Breast epithelium (tissue), 4 donors: ENCODE results near the gene SWSAP1. TPM values are rescaled to one million over a fixed set of nuclear protein-coding genes. Genes with fewer than 3 reads are reported as not detected.
"Not testable (repeated sequence)": the region's sequence is repeated elsewhere in the genome, so short reads cannot be mapped to it uniquely, and the experiment has no call there.

Source experiments
- DNase-seq, 2 donors: peaks; one replicate each; pipeline ENCODE4 v3.0.0-alpha.2; 2019; ENCODE audit warnings: low spot score in 2 of 2
- H3K27ac ChIP-seq, 2 donors: fragments of 200-600 bp; sonication (generic) in 1 of 2; one replicate each; pipeline ENCODE4 v1.5.1; 2016 to 2019; ENCODE audit warnings: mild to moderate bottlenecking in 1 of 2
- H3K27me3 ChIP-seq, 2 donors: fragments of 200-600 bp; sonication (generic) in 1 of 2; one replicate each; pipeline versions ENCODE4 v1.5.1 to v1.6.0; 2017 to 2019; ENCODE audit warnings: control low read depth in 1 of 2, mild to moderate bottlenecking in 1 of 2
- H3K36me3 ChIP-seq: fragments of 200-600 bp; one replicate; pipeline ENCODE4 v1.5.1; 2019
- H3K4me1 ChIP-seq, 2 donors: fragments of 200-600 bp; sonication (generic); one replicate each; pipeline ENCODE4 v1.5.1; 2016 to 2019; ENCODE audit warnings: control low read depth in 1 of 2
- H3K4me3 ChIP-seq, 3 donors: fragments of 200-600 bp; sonication (generic); 1 replicate in 2 of 3; 2 replicates in 1 of 3; pipeline ENCODE4 v1.5.1; 2016 to 2019; ENCODE audit warnings: mild to moderate bottlenecking in 3 of 3, moderate library complexity in 2 of 3
- H3K9me3 ChIP-seq, 2 donors: fragments of 200-600 bp; sonication (generic) in 1 of 2; one replicate each; pipeline ENCODE4 v1.5.1; 2016 to 2019; ENCODE audit warnings: control low read depth in 1 of 2
- CTCF ChIP-seq, 3 donors: fragments of 450-650 bp; IDR thresholded peaks; one replicate each; pipeline ENCODE4 v1.5.1; 2016 to 2017; ENCODE audit warnings: antibody characterized with exemption in 3 of 3, mild to moderate bottlenecking in 3 of 3, moderate library complexity in 3 of 3
- POLR2A ChIP-seq: fragments of 450-650 bp; IDR thresholded peaks from one replicate; pipeline ENCODE4 v1.6.1; 2016; ENCODE audit warnings: antibody characterized with exemption, mild to moderate bottlenecking, moderate library complexity
- POLR2AphosphoS5 ChIP-seq, 3 donors: sonication (generic); formaldehyde crosslinking; IDR thresholded peaks; one replicate each; pipeline ENCODE4 v1.6.1; 2017; ENCODE audit warnings: antibody characterized with exemption in 3 of 3
- intact Hi-C: fragments of 100-400 bp; cut with DNase I; formaldehyde crosslinking; loops from one replicate; pipeline ENCODE4 v1.15.1; 2023; ENCODE audit warnings: low total_unique reads
- total RNA-seq, 3 donors: library from RNA; depleted of rRNA; stranded (reverse); fragments of >200 nt; gene quantifications; one replicate each; pipeline ENCODE4 v1.1.0, GENCODE V29; 2016

Gene SWSAP1
- total RNA-seq, 3 donors from 2014 or later: 1.1 to 2.6 (median 2.2) TPM

GRCh38 chr19:11377756-11378155 lies 3.3 kb downstream of the SWSAP1 start:
- no peak for DNase-seq
- H3K36me3 ChIP-seq: no peaks in the 10 kb centered on the region
- intact Hi-C loops: no loop called here
- peak overlapping the region in 1 of 2 donors; percentile 64 for H3K27ac ChIP-seq
- TF ChIP-seq POLR2A (no peak), CTCF (IDR thresholded peaks at IDR 0.05) (no peak), POLR2AphosphoS5 (IDR thresholded peaks at IDR 0.05) (no peak)
- peaks cover 6 to 9% of the 10 kb centered on the region in 2 donors for H3K4me1 ChIP-seq
- H3K4me3 ChIP-seq: no peak overlapping the region
- peaks cover 3 to 5% of the 10 kb centered on the region in 2 donors for H3K27me3 ChIP-seq
- no peaks in the 10 kb centered on the region for H3K9me3 ChIP-seq

DNA sequence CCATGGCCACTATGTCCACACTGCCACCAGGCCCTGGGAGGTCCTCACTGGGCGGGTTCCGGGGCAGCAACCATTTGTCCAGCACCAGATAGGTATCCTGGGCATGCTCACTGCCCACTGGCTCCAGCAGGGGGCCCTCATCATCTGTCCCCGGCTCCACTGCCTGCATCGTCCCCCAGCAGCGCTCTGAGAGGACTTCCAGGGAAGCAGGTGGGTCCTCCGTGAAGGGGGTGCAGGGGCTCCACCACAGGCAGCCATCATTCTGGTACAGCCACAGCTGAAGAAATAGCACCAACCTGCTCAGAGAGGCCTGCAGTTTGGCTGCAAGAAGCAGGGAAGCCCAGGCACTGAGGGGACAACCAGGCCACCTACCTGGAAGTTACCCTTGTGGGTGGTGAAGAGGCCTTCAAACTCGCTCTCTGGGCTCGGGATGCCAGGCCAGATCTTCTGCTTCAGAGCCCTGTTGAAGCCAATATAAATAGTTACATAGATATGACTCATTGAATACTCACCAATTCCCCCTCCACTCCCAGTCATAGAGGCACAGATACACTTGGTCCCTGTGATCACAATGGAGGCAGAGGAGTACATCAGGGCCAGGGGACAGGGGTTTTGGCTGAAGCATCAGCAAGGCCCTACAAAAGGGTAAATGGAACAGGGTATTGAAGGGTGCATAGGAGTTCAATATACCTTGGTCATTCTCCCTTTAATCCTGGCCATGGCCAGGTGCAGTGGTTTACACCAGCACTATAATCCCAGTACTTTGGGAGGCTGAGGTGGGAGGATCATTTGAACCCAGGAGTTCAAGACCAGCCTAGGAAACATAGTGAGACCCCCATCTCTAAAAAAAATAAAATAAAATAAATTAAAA lies 4.1 kb downstream of the SWSAP1 start:
- Histone ChIP-seq H3K4me1 (peaks cover 6 to 17% of the 10 kb centered on the region in 2 donors), H3K27ac (peak overlapping the region; percentile 26 to 64), H3K4me3 (no peak overlapping the region), H3K27me3 (peaks cover 3 to 13% of the 10 kb centered on the region in 2 donors), H3K9me3 (no peaks in the 10 kb centered on the region), H3K36me3 (no peaks in the 10 kb centered on the region)
- TF ChIP-seq CTCF (IDR thresholded peaks at IDR 0.05): peak in 2 of 3 donors; percentile 37 to 46
- TF ChIP-seq POLR2AphosphoS5 (IDR thresholded peaks at IDR 0.05): no peak
- TF ChIP-seq POLR2A: no peak
- intact Hi-C loops: no loop called here
- DNase-seq: no peak

GRCh38 chr19:11379269-11379845 lies 4.9 kb downstream of the SWSAP1 start:
- peaks cover 3 to 13% of the 10 kb centered on the region in 2 donors for H3K27me3 ChIP-seq
- H3K4me3 ChIP-seq, H3K9me3 ChIP-seq, H3K27ac ChIP-seq, intact Hi-C loops, H3K36me3 ChIP-seq, DNase-seq: not testable (repeated sequence)
- H3K4me1 ChIP-seq: peaks cover 6 to 18% of the 10 kb centered on the region in 2 donors

DNA sequence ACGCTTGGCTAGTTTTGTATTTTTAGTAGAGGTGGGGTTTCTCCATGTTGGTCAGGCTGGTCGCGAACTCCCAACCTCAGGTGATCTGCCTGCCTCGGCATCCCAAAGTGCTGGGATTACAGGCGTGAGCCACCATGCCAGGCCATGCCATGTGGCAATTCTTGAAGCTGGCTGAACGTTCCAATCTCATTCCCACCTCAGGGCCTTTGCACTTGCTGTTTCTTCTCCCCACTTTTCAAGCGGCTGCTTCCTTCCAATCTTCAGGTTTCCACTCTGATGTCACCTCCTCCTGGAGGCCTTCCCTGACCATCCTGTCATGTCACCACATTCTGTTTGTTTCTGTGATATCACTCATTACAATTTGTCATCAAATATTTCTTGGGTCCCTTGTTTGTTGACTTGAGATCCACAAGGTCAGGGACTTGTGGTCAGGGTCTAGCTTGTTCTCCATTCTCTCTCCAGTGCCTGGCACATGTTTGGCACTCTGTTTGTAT lies 5.4 kb downstream of the SWSAP1 start:
- peaks cover 6 to 18% of the 10 kb centered on the region in 2 donors for H3K4me1 ChIP-seq
- TF ChIP-seq POLR2A: no peak
- TF ChIP-seq POLR2AphosphoS5 (IDR thresholded peaks at IDR 0.05): no peak
- no peak for TF ChIP-seq CTCF (IDR thresholded peaks at IDR 0.05)
- peak overlapping the region in 2 of 3 donors; percentile 71 to 78 for H3K4me3 ChIP-seq
- H3K27ac ChIP-seq: no peak overlapping the region
- DNase-seq: no peak
- H3K9me3 ChIP-seq: no peaks in the 10 kb centered on the region
- intact Hi-C loops: no loop called here
- H3K27me3 ChIP-seq: peaks cover 3 to 13% of the 10 kb centered on the region in 2 donors
- no peaks in the 10 kb centered on the region for H3K36me3 ChIP-seq

DNA sequence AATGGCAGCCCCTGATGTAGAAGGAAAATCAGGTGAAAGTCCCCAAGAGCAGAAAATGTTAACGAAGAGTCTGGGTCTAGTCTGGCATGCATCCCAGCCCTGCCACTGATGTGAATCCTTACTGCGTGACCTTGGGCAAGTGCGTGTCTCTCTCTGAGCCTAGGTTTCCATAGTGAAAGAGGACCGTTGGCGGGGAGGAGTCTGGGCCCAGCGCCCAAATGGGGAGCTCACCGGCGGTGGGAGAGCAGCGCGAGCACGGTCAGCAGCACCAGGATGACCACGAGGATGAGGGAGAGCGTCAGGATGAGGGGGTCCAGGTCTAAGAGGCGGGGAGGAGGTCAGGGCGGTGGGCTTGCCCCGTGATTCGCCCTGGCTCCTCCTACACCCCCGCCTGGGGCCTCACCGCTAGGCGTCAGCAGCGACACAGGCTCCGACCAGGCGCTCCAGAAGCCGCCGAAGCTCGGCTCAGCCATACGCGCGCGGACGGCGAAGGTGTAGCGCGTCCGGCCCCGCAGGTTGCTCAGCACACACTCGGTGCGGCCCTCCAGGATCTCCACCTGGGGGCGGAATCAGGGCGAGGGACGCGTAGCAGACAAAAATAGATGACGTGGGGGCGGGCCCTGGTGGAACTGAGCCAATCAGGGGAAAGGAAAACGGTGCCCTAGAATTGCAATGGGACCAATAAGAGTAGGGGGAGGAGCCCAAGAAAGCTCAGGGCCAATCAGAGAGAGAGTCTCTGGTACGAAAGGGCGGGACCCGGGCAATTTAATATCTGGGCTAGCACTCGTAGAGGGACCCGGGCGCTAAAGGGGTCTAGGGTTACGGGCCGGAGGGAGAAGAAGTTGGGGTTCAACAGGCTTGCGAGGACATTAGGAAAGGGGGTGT lies 6.4 kb downstream of the SWSAP1 start:
- peak; percentile 97 for DNase-seq
- peaks cover 2 to 18% of the 10 kb centered on the region in 2 donors for H3K4me1 ChIP-seq
- peaks cover 3 to 13% of the 10 kb centered on the region in 2 donors for H3K27me3 ChIP-seq
- no peaks in the 10 kb centered on the region for H3K9me3 ChIP-seq
- peak overlapping the region; percentile 61 to 78 (median 71) for H3K4me3 ChIP-seq
- H3K36me3 ChIP-seq: no peaks in the 10 kb centered on the region
- intact Hi-C loops: no loop called here
- TF ChIP-seq CTCF (IDR thresholded peaks at IDR 0.05) (peak; percentile 62 to 82 (median 74)), POLR2A (peak; percentile 54), POLR2AphosphoS5 (IDR thresholded peaks at IDR 0.05) (peak; percentile 80 to 91 (median 88))
- H3K27ac ChIP-seq: peak overlapping the region; percentile 91 to 95
